ENCODE data around the gene SPG11. TPM values are rescaled to one million over a fixed set of nuclear protein-coding genes. Genes with fewer than 3 reads are reported as not detected.

The SPG11 gene
- total RNA-seq (10 to 100 TPM; 28.5 to 61.1 (median 38.0) TPM), polyA plus RNA-seq (10 to 100 TPM; 21.6 to 31.1 TPM)

GRCh38 chr15:44663410-44664308 is at the start of gene SPG11:
Gene SPG11, minus strand, starts transcription at chr15:44663662. Its CDS starts 15 bp downstream, at chr15:44663647.
- peak; percentile 57 for FAIRE-seq
- intact Hi-C loops (cut with DNase I): loop anchor here in 1 of 3 donors (10.0 kb wide), 1 partner anchor 71 kb away; the partner anchor contains the start of gene TRIM69
- Histone ChIP-seq H3K27me3 (no peaks in the 10 kb centered on the region), H3K9me3 (no peaks in the 10 kb centered on the region), H3K4me3 (peak within 1 kb of the TSS; percentile 92 to 100 (median 95)), H3K4me1 (peaks cover 6 to 14% (median 8%) of the 10 kb centered on the region in 3 donors), H3K36me3 (peaks cover 0 to 11% (median 3%) of the 10 kb centered on the region in 3 donors), H3K27ac (peak within 1 kb of the TSS; percentile 96 to 98 (median 98))
- peak; percentile 95 to 98 (median 98) for ATAC-seq
- WGBS, 2 donors: 9 to 10% methylated on average over 49 to 53 of the region's 53 CpGs
- peak; percentile 97 to 99 (median 98) for DNase-seq
- TF ChIP-seq CTCF (IDR thresholded peaks at IDR 0.05): peak; percentile 92 to 96 (median 95)

GRCh38 chr15:44712346-44713005 is 49.0 kb upstream of the SPG11 start:
- Histone ChIP-seq H3K36me3 (peaks cover 2 to 23% (median 7%) of the 10 kb centered on the region in 3 donors), H3K4me1 (peaks cover 0 to 12% (median 8%) of the 10 kb centered on the region in 3 donors), H3K27me3 (no peaks in the 10 kb centered on the region), H3K4me3 (peak overlapping the region; percentile 57 to 93 (median 84)), H3K27ac (peak overlapping the region; percentile 89 to 99 (median 96)), H3K9me3 (no peaks in the 10 kb centered on the region)
- DNase-seq: peak; percentile 28 to 83 (median 58)
- peak; percentile 53 to 78 (median 61) for ATAC-seq
- no peak for FAIRE-seq
- intact Hi-C loops (cut with DNase I): no loop called here
- no peak for TF ChIP-seq CTCF (IDR thresholded peaks at IDR 0.05)
- WGBS, 2 donors: 19 to 27% methylated on average over 24 of the region's 24 CpGs

- Histone ChIP-seq H3K9me3 (no peaks in the 10 kb centered on the region), H3K27me3 (no peaks in the 10 kb centered on the region), H3K27ac (peak overlapping the region; percentile 89 to 99 (median 96)), H3K4me1 (peaks cover 0 to 12% (median 8%) of the 10 kb centered on the region in 3 donors), H3K36me3 (peaks cover 2 to 17% (median 7%) of the 10 kb centered on the region in 3 donors), H3K4me3 (peak overlapping the region; percentile 57 to 93 (median 84))
- no peak for TF ChIP-seq CTCF (IDR thresholded peaks at IDR 0.05)
- DNase-seq: peak in 3 of 6 donors; percentile 27 to 49 (median 48)
- no peak for FAIRE-seq
- intact Hi-C loops (cut with DNase I): no loop called here
- peak; percentile 56 to 68 (median 65) for ATAC-seq
- WGBS, 2 donors: 0 to 1% methylated on average over 43 to 46 of the region's 46 CpGs
These were observed 48.4 kb upstream of the SPG11 start for GRCh38 chr15:44711743-44712345.

GRCh38 chr15:44711096-44711742 is 47.8 kb upstream of the SPG11 start, which contains the start of the genes B2M and PATL2:
Gene B2M, plus strand, starts transcription at chr15:44711517. Its CDS starts 30 bp downstream, at chr15:44711547.
Gene PATL2, minus strand, starts transcription at chr15:44711323. Its CDS starts 34,833 bp downstream, at chr15:44676490.
- Histone ChIP-seq H3K4me3 (peak within 1 kb of the TSS; percentile 57 to 93 (median 84)), H3K27ac (peak within 1 kb of the TSS; percentile 89 to 99 (median 96)), H3K4me1 (peaks cover 0 to 12% (median 8%) of the 10 kb centered on the region in 3 donors), H3K27me3 (no peaks in the 10 kb centered on the region), H3K9me3 (no peaks in the 10 kb centered on the region), H3K36me3 (peaks cover under 1 to 10% (median 2%) of the 10 kb centered on the region in 3 donors)
- ATAC-seq: peak; percentile 92 to 97 (median 96)
- TF ChIP-seq CTCF (IDR thresholded peaks at IDR 0.05): no peak
- 0 to 1% methylated on average over 37 of the region's 37 CpGs for WGBS, 2 donors
- peak; percentile 93 to 98 (median 96) for DNase-seq
- FAIRE-seq: peak; percentile 51
- intact Hi-C loops (cut with DNase I): no loop called here
